Measurements from ENCODE around the gene IPO5. TPM values are rescaled to one million over a fixed set of nuclear protein-coding genes. Genes with fewer than 3 reads are reported as not detected.

Gene IPO5
- total RNA-seq, 1 experiment from 2014 or later: 342 TPM

GRCh38 chr13:98022210-98022609, 68.7 kb downstream of the IPO5 start:
- H3K4me1 Mint-ChIP-seq: peaks cover 24 to 29% of the 10 kb centered on the region in 2 experiments
- H3K27ac ChIP-seq (ENCODE audit: insufficient read length, low read depth, low read length): no peak overlapping the region

More at GRCh38 chr13:98022210-98022609, 68.7 kb downstream of the IPO5 start:
- H3K27ac Mint-ChIP-seq: no peak overlapping the region
- H3K9me3 Mint-ChIP-seq: no peaks in the 10 kb centered on the region
- Histone ChIP-seq H3K4ac (ENCODE audit: low read depth, low read length) (no peak overlapping the region), H3K79me1 (ENCODE audit: insufficient read depth, low read depth, low read length, poor library complexity, severe bottlenecking) (no peaks in the 10 kb centered on the region), H3K4me1 (ENCODE audit: insufficient read depth, low read length) (peaks cover 4% of the 10 kb centered on the region; the same call in 1 of the 2 replicates), H2BK20ac (ENCODE audit: low read depth, low read length, poor library complexity, severe bottlenecking) (no peak overlapping the region), H3T11ph (ENCODE audit: low read length) (no peak overlapping the region), H3K4me2 (ENCODE audit: insufficient read depth, insufficient read length, low read length) (no peak overlapping the region), H3K14ac (ENCODE audit: insufficient read depth, low read length) (no peak overlapping the region), H3K9ac (ENCODE audit: extremely low read depth, insufficient read length, low read length) (no peak overlapping the region), H4K5ac (ENCODE audit: insufficient read length, low read depth, low read length) (no peak overlapping the region), H3K27me3 (ENCODE audit: insufficient read depth, low read length) (no peaks in the 10 kb centered on the region), H3K23ac (ENCODE audit: insufficient read length, low read depth, low read length) (no peak overlapping the region), H2AK5ac (ENCODE audit: insufficient read length, low read length) (no peak overlapping the region), H3K18ac (ENCODE audit: insufficient read length, low read depth, low read length) (no peak overlapping the region), H4K8ac (replicated peaks; ENCODE audit: insufficient read length, low read depth, low read length) (no peak overlapping the region), H2BK120ac (ENCODE audit: low read depth, low read length, poor library complexity, severe bottlenecking) (no peak overlapping the region), H3K56ac (ENCODE audit: insufficient read length, low read depth, low read length) (no peak overlapping the region), H3K23me2 (ENCODE audit: insufficient read length, low read depth, low read length, poor library complexity, severe bottlenecking) (no peaks in the 10 kb centered on the region), H4K91ac (ENCODE audit: insufficient read length, low read depth, low read length) (no peak overlapping the region), H3K9me3 (ENCODE audit: control insufficient read depth, low read depth, low read length) (no peaks in the 10 kb centered on the region), H2BK15ac (ENCODE audit: low read depth, low read length) (no peak overlapping the region), H2BK5ac (ENCODE audit: insufficient read length, low read length) (no peak overlapping the region), H2BK12ac (ENCODE audit: insufficient read length, low read depth, low read length) (no peak overlapping the region), H4K20me1 (ENCODE audit: control insufficient read depth, insufficient read depth, insufficient read length) (no peaks in the 10 kb centered on the region), H3K79me2 (ENCODE audit: insufficient read depth, low read length) (no peaks in the 10 kb centered on the region), H2AFZ (ENCODE audit: low read length) (no peak overlapping the region)
- TF ChIP-seq CTCF (conservative IDR thresholded peaks at IDR 0.05): no peak
- H3K27me3 Mint-ChIP-seq (ENCODE audit: low read depth): no peaks in the 10 kb centered on the region
- no peak overlapping the region for H3K4me3 Mint-ChIP-seq
- no peak for DNase-seq
- peaks cover 37 to 63% (median 62%) of the 10 kb centered on the region in 3 experiments; a peak in 6 of 7 replicates for H3K36me3 Mint-ChIP-seq (ENCODE audit: insufficient read depth in 1 of 3, low read depth in 3 of 3)
- no CpG with 5 or more reads among the region's 1 CpG for WGBS (ENCODE audit: extremely low coverage, insufficient read length, low lambda C conversion rate)

Measured in H9 (cell line).